Nephron progenitor cell (in vitro differentiated cells): Measurements from ENCODE around the gene TRAF1.
A peak's percentile ranks its signal among the peaks of the same experiment; 100 is the strongest.

Experiments
- DNase-seq: peaks from one replicate; pipeline ENCODE4 v3.0.0; 2021
- H3K27ac Mint-ChIP-seq: 2 replicates; pipeline ENCODE4 v1.8.0; 2021; ENCODE audit warnings: mild to moderate bottlenecking, moderate library complexity, mixed read lengths
- H3K27me3 Mint-ChIP-seq: 2 replicates; pipeline ENCODE4 v1.8.0; 2021; ENCODE audit warnings: mild to moderate bottlenecking, low read depth, mixed read lengths; ENCODE audit not compliant: poor library complexity
- H3K36me3 Mint-ChIP-seq: 2 replicates; pipeline ENCODE4 v1.8.0; 2021; ENCODE audit warnings: low read depth, mixed read lengths
- H3K4me1 Mint-ChIP-seq: 2 replicates; pipeline ENCODE4 v1.8.0; 2021; ENCODE audit warnings: mixed read lengths
- H3K4me3 Mint-ChIP-seq: 2 replicates; pipeline ENCODE4 v1.8.0; 2021; ENCODE audit warnings: mild to moderate bottlenecking, moderate library complexity, mixed read lengths
- H3K9me3 Mint-ChIP-seq: 2 replicates; pipeline ENCODE4 v1.8.0; 2021; ENCODE audit warnings: mild to moderate bottlenecking, moderate library complexity, mixed read lengths
- CTCF ChIP-seq: fragments of 200-600 bp; sonication (generic); IDR thresholded peaks from 2 replicates; pipeline ENCODE4 v1.5.0; 2021; ENCODE audit warnings: antibody characterized with exemption

Gene TRAF1

GRCh38 chr9:120933310-120934055 is 6.9 kb upstream of the TRAF1 start:
- H3K27me3 Mint-ChIP-seq, result peaks cover 28% of the 10 kb centered on the region

GRCh38 chr9:120932086-120932823 is 5.7 kb upstream of the TRAF1 start:
- peaks cover 35% of the 10 kb centered on the region for H3K4me1 Mint-ChIP-seq

More at GRCh38 chr9:120933310-120934055, 6.9 kb upstream of the TRAF1 start:
- no peak overlapping the region for H3K27ac Mint-ChIP-seq
- peaks cover 3% of the 10 kb centered on the region for H3K9me3 Mint-ChIP-seq
- H3K36me3 Mint-ChIP-seq, result no peaks in the 10 kb centered on the region
- no peak for DNase-seq
- H3K4me3 Mint-ChIP-seq, result no peak overlapping the region
- H3K4me1 Mint-ChIP-seq, result peaks cover 42% of the 10 kb centered on the region
- no peak for TF ChIP-seq CTCF

GRCh38 chr9:120931231-120932085 is 4.9 kb upstream of the TRAF1 start:
- no peak overlapping the region for H3K27ac Mint-ChIP-seq

More at GRCh38 chr9:120932086-120932823, 5.7 kb upstream of the TRAF1 start:
- H3K27ac Mint-ChIP-seq, result no peak overlapping the region
- H3K4me3 Mint-ChIP-seq, result no peak overlapping the region
- TF ChIP-seq CTCF, result no peak
- no peaks in the 10 kb centered on the region for H3K36me3 Mint-ChIP-seq
- peaks cover 37% of the 10 kb centered on the region for H3K27me3 Mint-ChIP-seq
- no peak for DNase-seq
- H3K9me3 Mint-ChIP-seq, result peaks cover 3% of the 10 kb centered on the region

GRCh38 chr9:120929229-120929791 is 2.7 kb upstream of the TRAF1 start:
- peaks cover 3% of the 10 kb centered on the region for H3K9me3 Mint-ChIP-seq
- H3K27ac Mint-ChIP-seq, result no peak overlapping the region
- peak overlapping the region; percentile 66 for H3K4me3 Mint-ChIP-seq
- DNase-seq, result no peak
- TF ChIP-seq CTCF, result no peak
- H3K36me3 Mint-ChIP-seq, result no peaks in the 10 kb centered on the region
- peaks cover 28% of the 10 kb centered on the region for H3K27me3 Mint-ChIP-seq
- peaks cover 31% of the 10 kb centered on the region for H3K4me1 Mint-ChIP-seq

More at GRCh38 chr9:120931231-120932085, 4.9 kb upstream of the TRAF1 start:
- Mint-ChIP-seq H3K4me1 (peaks cover 27% of the 10 kb centered on the region), H3K9me3 (peaks cover 3% of the 10 kb centered on the region), H3K4me3 (no peak overlapping the region), H3K27me3 (peaks cover 33% of the 10 kb centered on the region), H3K36me3 (no peaks in the 10 kb centered on the region)
- DNase-seq, result no peak
- TF ChIP-seq CTCF, result no peak

GRCh38 chr9:120928483-120929228 is 2.1 kb upstream of the TRAF1 start:
- no peak for TF ChIP-seq CTCF
- Mint-ChIP-seq H3K27ac (no peak overlapping the region), H3K9me3 (peaks cover 3% of the 10 kb centered on the region), H3K36me3 (no peaks in the 10 kb centered on the region), H3K4me3 (peak overlapping the region; percentile 81), H3K4me1 (peaks cover 31% of the 10 kb centered on the region), H3K27me3 (peaks cover 27% of the 10 kb centered on the region)
- peak; percentile 74 for DNase-seq
